ENCODE data around the gene RNH1.
"Not testable (repeated sequence)": the region's sequence is repeated elsewhere in the genome, so short reads cannot be mapped to it uniquely, and the experiment has no call there.

RNH1 gene

GRCh38 chr11:518463-519202 is 11.6 kb upstream of the RNH1 start:
- peak; percentile 94 to 96 for DNase-seq

- DNase-seq, result not testable (repeated sequence)
Observed at GRCh38 chr11:516918-517685, 10.1 kb upstream of the RNH1 start.

- no peak for DNase-seq
Observed at GRCh38 chr11:516400-516799, 9.4 kb upstream of the RNH1 start.

- no peak for DNase-seq
Observed at GRCh38 chr11:515131-515530, 8.1 kb upstream of the RNH1 start.

- peak; percentile 17 to 33 for DNase-seq
Observed at GRCh38 chr11:514606-515005, 7.6 kb upstream of the RNH1 start.

- peak; percentile 52 to 58 for DNase-seq
Observed at GRCh38 chr11:512761-513595, 5.9 kb upstream of the RNH1 start.

GRCh38 chr11:508956-509355 is 1.9 kb upstream of the RNH1 start:
- DNase-seq, result no peak

GRCh38 chr11:507727-508515 is 879 bp upstream of the RNH1 start:
- DNase-seq, result no peak

GRCh38 chr11:506238-506994 is 626 bp downstream of the RNH1 start:
- peak; percentile 97 to 99 for DNase-seq

- no peak for DNase-seq
Observed at GRCh38 chr11:504994-505344, 2.1 kb downstream of the RNH1 start.

GRCh38 chr11:504053-504993 is 2.7 kb downstream of the RNH1 start:
- peak; percentile 56 to 59 for DNase-seq

- peak; percentile 95 for DNase-seq
Observed at GRCh38 chr11:503179-503981, 3.7 kb downstream of the RNH1 start.

- no peak for DNase-seq
Observed at GRCh38 chr11:502288-503178, 4.5 kb downstream of the RNH1 start.

GRCh38 chr11:501683-502287 is 5.3 kb downstream of the RNH1 start:
- no peak for DNase-seq

GRCh38 chr11:501001-501682 is 5.9 kb downstream of the RNH1 start:
- no peak for DNase-seq

GRCh38 chr11:499201-500076 is 7.6 kb downstream of the RNH1 start:
- no peak for DNase-seq
